Aorta (tissue), 5 donors: ENCODE measurements around the gene NDRG4. TPM values are rescaled to one million over a fixed set of nuclear protein-coding genes. Genes with fewer than 3 reads are reported as not detected.

Experiments
- ATAC-seq: fragments of 200-7000 bp; cut with Tn5 transposase; one replicate; pipeline ENCODE4 v1.9.1; 2022; ENCODE audit warnings: moderate library complexity; ENCODE audit not compliant: low FRiP score
- DNase-seq, 2 donors: peaks; one replicate each; pipeline ENCODE4 v3.0.0-alpha.2; 2020
- H3K27ac ChIP-seq, 2 donors: one replicate each; pipeline ENCODE4 v1.5.1; 2013; ENCODE audit warnings: low read length in 2 of 2, mild to moderate bottlenecking in 2 of 2, moderate library complexity in 2 of 2, control low read depth in 1 of 2, inconsistent platforms in 1 of 2, low read depth in 1 of 2
- H3K27me3 ChIP-seq, 2 donors: one replicate each; pipeline ENCODE4 v1.6.1; 2013; ENCODE audit warnings: control low read depth in 1 of 2, low read length in 1 of 2, mild to moderate bottlenecking in 1 of 2, moderate library complexity in 1 of 2; ENCODE audit not compliant: insufficient read depth in 2 of 2, control insufficient read depth in 1 of 2
- H3K36me3 ChIP-seq, 2 donors: one replicate each; pipeline ENCODE4 v1.6.1; 2013; ENCODE audit warnings: control low read depth in 1 of 2, low read length in 1 of 2, mild to moderate bottlenecking in 1 of 2; ENCODE audit not compliant: insufficient read depth in 2 of 2, control insufficient read depth in 1 of 2
- H3K4me1 ChIP-seq, 2 donors: one replicate each; pipeline ENCODE4 v1.6.1; 2013; ENCODE audit warnings: low read length in 2 of 2, control low read depth in 1 of 2, mild to moderate bottlenecking in 1 of 2, moderate library complexity in 1 of 2; ENCODE audit not compliant: insufficient read depth in 2 of 2, control insufficient read depth in 1 of 2
- H3K4me3 ChIP-seq, 2 donors: one replicate each; pipeline ENCODE4 v1.5.1; 2013; ENCODE audit warnings: low read length in 2 of 2, control low read depth in 1 of 2, mild to moderate bottlenecking in 1 of 2
- H3K9me3 ChIP-seq: one replicate; pipeline ENCODE4 v1.6.1; 2013; ENCODE audit warnings: mild to moderate bottlenecking, low read length; ENCODE audit not compliant: control insufficient read depth
- WGBS, 2 donors: extraction: QIAGEN DNeasy Blood & Tissue Kit; methylation state at CpG; one replicate each; pipeline ENCODE4 v1.1.7; 2013; 5-methylcytosine and 5-hydroxymethylcytosine counted together
- intact Hi-C, 2 donors: fragments of 100-400 bp; cut with DNase I; formaldehyde crosslinking; loops; one replicate each; pipeline versions ENCODE4 v1.14.2 to v1.15.0; 2022
- polyA plus RNA-seq, 2 donors: library from polyadenylated mRNA; stranded (reverse); fragments of 200-250 nt; gene quantifications; one replicate each; pipeline ENCODE4 v1.2.3, GENCODE V29; 2013
- total RNA-seq, 2 donors: library from RNA; stranded (reverse); fragmentation: NEBNext Ultra II Directional; extraction: Animal tissue kit (Norgen Biotek cat#: 25700); gene quantifications; one replicate each; pipeline ENCODE4 v1.2.1, GENCODE V29; 2021
- donor health status: healthy with polysubstance abuse.
- donor health status: Bipolar disorder and iron deficiency.
- donor health status: DM: no; HTN: no; CAD: no.
- donor health status: DM: no; HTN: no; CAD: no.
- donor health status: DM: yes; HTN: yes; CAD: no.

The NDRG4 gene
- total and polyA plus RNA-seq, 4 donors = 6.9 to 9.6 (median 8.1) TPM

DNA sequence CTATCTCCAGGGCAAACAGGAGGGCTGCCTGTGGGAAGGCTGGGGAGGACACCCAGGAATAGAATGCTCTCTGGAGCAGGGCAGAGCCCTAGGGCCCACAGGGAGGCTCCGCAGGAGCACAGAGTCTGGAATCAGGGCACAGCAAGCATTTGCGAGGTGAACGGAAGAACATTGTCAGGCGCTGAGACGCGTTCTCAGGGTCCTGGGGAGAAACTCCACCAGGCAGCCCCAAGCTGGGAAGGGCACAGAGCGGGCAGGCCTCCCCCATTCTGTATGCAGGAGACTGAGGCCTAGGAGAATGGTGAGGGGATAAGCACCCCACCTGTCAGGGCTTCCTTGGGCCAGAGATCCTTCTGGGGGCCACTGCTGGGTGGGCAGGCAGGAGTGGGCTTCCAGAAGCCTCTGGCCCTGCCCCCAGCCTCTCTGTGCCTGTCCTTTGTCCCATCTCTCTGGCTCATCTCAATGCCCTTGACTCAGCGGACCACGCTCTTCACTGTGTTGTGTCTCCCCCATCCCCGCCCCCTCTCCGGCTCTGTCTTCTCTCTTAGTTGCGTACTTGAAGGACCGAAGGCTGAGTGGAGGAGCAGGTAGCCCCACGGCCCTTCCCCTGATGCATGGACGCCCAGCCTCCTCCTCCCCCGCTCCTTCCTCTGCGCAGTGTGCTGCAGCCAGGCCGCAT lies 10.3 kb downstream of the NDRG4 start:
- ATAC-seq (no peak), DNase-seq (peak in 1 of 2 donors; percentile 65)
- intact Hi-C loops = loop anchor here (5.0 to 10.0 kb wide), 5 partner anchors 125 to 247 kb away; partner anchors contain the start of gene GOT2 (in 2 of the 2)
- Histone ChIP-seq H3K4me3 (no peak overlapping the region), H3K36me3 (no peaks in the 10 kb centered on the region), H3K27ac (no peak overlapping the region), H3K4me1 (no peaks in the 10 kb centered on the region), H3K9me3 (no peaks in the 10 kb centered on the region), H3K27me3 (no peaks in the 10 kb centered on the region)
- 90 to 95% methylated on average over 18 of the region's 18 CpGs for WGBS, 2 donors

DNA sequence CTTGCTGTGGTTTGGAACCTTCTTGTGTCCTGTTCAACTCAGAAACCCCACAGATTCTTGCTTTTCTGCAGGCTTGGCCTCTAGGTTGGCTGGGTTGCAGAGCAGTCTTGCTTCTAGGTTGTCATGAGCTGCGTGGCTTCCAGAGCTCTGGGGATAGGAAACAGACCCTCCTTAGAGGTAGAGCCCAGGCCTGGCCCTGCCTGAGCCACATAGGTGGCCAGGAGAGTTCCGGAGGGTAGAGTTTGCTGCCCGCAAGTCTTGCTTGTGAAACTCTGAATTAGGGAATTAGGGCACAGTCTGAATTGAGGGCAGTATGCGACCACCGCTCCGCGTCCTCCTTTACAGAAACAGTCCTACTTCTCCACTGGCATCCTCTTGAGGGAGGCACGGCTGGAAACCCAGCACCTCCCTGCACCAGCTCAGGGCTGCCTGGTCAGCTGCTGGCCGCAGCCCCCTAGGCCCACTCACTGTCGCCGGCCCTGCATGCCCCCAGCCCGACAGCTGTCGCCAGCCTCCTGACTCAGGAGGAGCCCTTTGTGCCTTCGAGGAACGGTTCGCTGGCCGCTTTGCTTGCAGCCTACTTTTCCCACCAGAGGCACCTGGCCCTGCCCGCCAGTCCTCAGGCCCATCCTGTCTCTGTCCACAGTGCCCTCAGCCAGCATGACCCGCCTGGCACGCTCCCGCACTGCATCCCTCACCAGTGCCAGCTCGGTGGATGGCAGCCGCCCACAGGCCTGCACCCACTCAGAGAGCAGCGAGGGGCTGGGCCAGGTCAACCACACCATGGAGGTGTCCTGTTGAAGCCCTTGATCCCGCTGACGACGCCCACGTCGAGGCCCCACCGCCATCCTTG lies 11.1 kb downstream of the NDRG4 start:
- no peak overlapping the region for H3K4me3 ChIP-seq
- intact Hi-C loops = loop anchor here (5.0 to 10.0 kb wide), 5 partner anchors 124 to 246 kb away; partner anchors contain the start of gene GOT2 (in 2 of the 2)
- H3K27ac ChIP-seq = no peak overlapping the region
- ATAC-seq (no peak), DNase-seq (peak in 1 of 2 donors; percentile 67)
- H3K27me3 ChIP-seq = no peaks in the 10 kb centered on the region
- H3K36me3 ChIP-seq = no peaks in the 10 kb centered on the region
- WGBS, 2 donors = 89 to 93% methylated on average over 29 to 30 of the region's 30 CpGs
- H3K9me3 ChIP-seq = no peaks in the 10 kb centered on the region
- no peaks in the 10 kb centered on the region for H3K4me1 ChIP-seq

DNA sequence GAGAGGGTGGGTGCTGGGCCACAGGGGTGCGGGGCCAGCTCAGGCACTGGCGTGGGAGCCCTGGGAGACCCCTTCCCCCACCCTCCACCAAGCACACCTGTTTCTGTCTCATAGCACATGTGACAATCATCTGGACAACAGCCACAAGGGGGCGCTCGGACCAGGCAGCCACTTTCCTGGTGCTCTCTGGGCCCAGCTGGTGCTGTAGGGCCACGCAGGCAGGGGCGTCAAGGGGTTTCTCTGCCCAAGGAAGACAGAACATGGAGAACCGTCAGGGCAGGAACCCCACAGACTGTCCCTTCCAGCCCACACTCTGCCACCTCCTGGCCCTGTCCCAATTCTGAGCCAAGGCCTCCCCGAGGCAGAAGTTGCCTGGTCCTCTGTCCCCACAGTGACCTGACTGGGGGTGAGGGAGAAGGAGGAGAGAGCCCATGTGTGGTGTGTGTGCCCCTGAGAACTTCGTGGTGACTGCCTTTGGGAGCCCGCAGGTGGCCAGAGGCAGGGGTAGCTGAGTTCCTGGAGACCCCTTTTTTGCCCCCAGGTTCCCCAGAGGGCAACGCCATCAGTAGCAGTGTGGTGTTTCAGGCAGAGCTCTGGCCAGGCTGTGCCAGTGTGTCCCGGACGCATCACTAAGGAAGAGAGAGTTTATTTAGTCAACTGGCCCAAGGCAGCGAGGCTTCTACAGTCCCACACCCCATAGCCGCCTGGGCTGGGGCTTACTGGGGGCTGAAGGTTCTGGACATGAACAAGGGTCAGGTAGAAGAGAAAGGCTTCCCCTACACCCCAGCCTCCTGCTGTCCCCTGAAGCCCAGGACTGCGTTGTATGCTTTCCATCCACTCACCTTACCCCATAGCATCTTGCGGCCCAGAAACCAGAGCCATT lies 12.2 kb downstream of the NDRG4 start:
- Histone ChIP-seq H3K9me3 (no peaks in the 10 kb centered on the region), H3K27ac (no peak overlapping the region), H3K4me1 (no peaks in the 10 kb centered on the region), H3K4me3 (no peak overlapping the region), H3K27me3 (no peaks in the 10 kb centered on the region), H3K36me3 (no peaks in the 10 kb centered on the region)
- 55 to 57% methylated on average over 17 of the region's 17 CpGs for WGBS, 2 donors
- intact Hi-C loops = loop anchor here (5.0 to 10.0 kb wide), 5 partner anchors 123 to 245 kb away; partner anchors contain the start of gene GOT2 (in 2 of the 2)
- peak; percentile 83 to 93 for DNase-seq
- ATAC-seq = no peak

DNA sequence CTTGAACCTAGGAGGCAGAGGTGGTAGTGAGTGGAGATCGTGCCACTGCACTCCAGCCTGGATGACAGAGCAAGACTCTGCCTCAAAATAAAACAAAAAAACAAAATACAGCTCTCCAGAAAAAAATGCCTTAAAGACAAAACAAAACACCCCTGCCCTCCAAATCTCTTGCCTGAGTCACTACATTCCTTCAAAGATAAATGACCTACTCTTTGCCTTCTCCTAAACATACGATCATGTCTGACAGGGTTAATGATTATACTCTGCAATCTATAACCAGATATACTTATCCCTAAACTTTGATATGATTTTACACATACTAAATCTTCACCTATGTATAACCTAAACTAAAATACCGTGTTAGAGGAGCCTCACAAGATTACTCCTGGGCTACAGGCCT lies 13.9 kb downstream of the NDRG4 start:
- no peak for ATAC-seq
- H3K27ac ChIP-seq = no peak overlapping the region
- WGBS, 2 donors = 82 to 89% methylated on average over 3 of the region's 3 CpGs

GRCh38 chr16:58515125-58515870 lies 15.4 kb downstream of the NDRG4 start, which contains the start of gene SETD6:
SETD6 (plus strand) TSS chr16:58515517; CDS start chr16:58515538, 21 bp downstream.
- DNase-seq (peak; percentile 92 to 96), ATAC-seq (peak; percentile 96)
- no peaks in the 10 kb centered on the region for H3K9me3 ChIP-seq
- intact Hi-C loops = loop anchor here (10.0 kb wide), 3 partner anchors 120 to 220 kb away; partner anchors contain the start of gene GOT2 (in 2 of the 2)
- peak within 1 kb of the TSS; percentile 45 to 85 for H3K4me3 ChIP-seq
- H3K27ac ChIP-seq = peak within 1 kb of the TSS in 1 of 2 donors; percentile 36
- no peaks in the 10 kb centered on the region for H3K27me3 ChIP-seq
- H3K36me3 ChIP-seq = peaks cover 0 to 2% of the 10 kb centered on the region in 2 donors
- 0% methylated on average over 60 to 80 of the region's 80 CpGs for WGBS, 2 donors
- no peaks in the 10 kb centered on the region for H3K4me1 ChIP-seq

More for the DNA sequence above, 13.9 kb downstream of the NDRG4 start:
- no peak for DNase-seq
- no peaks in the 10 kb centered on the region for H3K9me3 ChIP-seq
- H3K36me3 ChIP-seq = peaks cover 0 to 2% of the 10 kb centered on the region in 2 donors
- no peaks in the 10 kb centered on the region for H3K27me3 ChIP-seq
- H3K4me3 ChIP-seq = no peak overlapping the region
- H3K4me1 ChIP-seq = no peaks in the 10 kb centered on the region
- intact Hi-C loops = loop anchor here (5.0 to 10.0 kb wide), 5 partner anchors 121 to 243 kb away; partner anchors contain the start of gene GOT2 (in 2 of the 2)

DNA sequence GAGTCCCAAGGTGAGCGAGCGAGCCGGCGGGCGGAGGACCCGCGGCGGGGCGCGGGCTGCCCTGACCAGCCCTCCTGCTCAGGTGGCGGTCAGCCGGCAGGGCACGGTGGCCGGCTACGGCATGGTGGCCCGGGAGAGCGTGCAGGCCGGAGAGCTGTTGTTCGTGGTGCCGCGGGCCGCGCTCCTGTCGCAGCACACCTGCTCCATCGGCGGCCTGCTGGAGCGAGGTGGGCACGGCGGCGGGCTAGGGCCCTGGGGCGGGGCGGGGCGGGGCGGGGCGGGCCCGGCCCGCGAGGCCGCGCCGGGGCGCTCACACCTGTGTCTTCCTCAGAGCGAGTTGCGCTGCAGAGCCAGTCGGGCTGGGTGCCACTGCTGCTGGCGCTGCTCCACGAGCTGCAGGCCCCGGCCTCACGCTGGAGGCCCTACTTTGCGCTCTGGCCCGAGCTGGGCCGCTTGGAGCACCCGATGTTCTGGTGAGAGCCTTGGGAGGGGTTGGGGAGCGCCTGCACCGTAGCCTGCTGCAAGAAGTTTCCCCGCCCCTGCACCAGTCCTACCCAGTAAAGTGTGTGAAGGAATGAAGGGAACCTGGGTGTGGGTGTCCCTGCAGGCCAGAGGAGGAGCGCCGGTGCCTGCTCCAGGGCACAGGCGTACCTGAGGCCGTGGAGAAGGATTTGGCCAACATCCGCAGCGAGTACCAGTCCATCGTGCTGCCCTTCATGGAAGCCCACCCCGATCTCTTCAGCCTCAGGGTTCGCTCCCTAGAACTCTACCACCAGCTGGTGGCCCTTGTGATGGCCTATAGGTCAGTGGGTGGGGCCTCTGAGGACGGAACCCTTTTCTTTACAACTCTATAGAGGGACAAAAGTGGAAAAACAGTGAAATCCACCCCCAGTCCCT lies 16.2 kb downstream of the NDRG4 start:
- intact Hi-C loops = loop anchor here (10.0 kb wide), 3 partner anchors 119 to 219 kb away; partner anchors contain the start of gene GOT2 (in 2 of the 2)
- no peaks in the 10 kb centered on the region for H3K27me3 ChIP-seq
- peak overlapping the region; percentile 22 to 85 for H3K4me3 ChIP-seq
- H3K4me1 ChIP-seq = no peaks in the 10 kb centered on the region
- no peaks in the 10 kb centered on the region for H3K9me3 ChIP-seq
- H3K27ac ChIP-seq = peak overlapping the region in 1 of 2 donors; percentile 36
- 14 to 24% methylated on average over 33 to 66 of the region's 66 CpGs for WGBS, 2 donors
- peak; percentile 58 to 77 for DNase-seq
- no peak for ATAC-seq
- peaks cover 0 to 6% of the 10 kb centered on the region in 2 donors for H3K36me3 ChIP-seq

GRCh38 chr16:58516768-58517107 lies 16.8 kb downstream of the NDRG4 start:
- no peak for ATAC-seq
- Histone ChIP-seq H3K9me3 (no peaks in the 10 kb centered on the region), H3K27me3 (no peaks in the 10 kb centered on the region), H3K4me1 (no peaks in the 10 kb centered on the region), H3K4me3 (no peak overlapping the region), H3K27ac (no peak overlapping the region), H3K36me3 (peaks cover 0 to 6% of the 10 kb centered on the region in 2 donors)
- 92 to 96% methylated on average over 4 of the region's 4 CpGs for WGBS, 2 donors
- intact Hi-C loops = loop anchor here (10.0 kb wide), 3 partner anchors 118 to 218 kb away; partner anchors contain the start of gene GOT2 (in 2 of the 2)
- no peak for DNase-seq
